ENCODE data around the gene IL15RA. TPM values are rescaled to one million over a fixed set of nuclear protein-coding genes. Genes with fewer than 3 reads are reported as not detected.

IL15RA gene
- total and polyA plus RNA-seq, 2 donors from 2014 or later = 6.8 to 13.9 TPM

GRCh38 chr10:5981529-5981928 is 4.2 kb upstream of the IL15RA start:
- no peak for FAIRE-seq
- Histone ChIP-seq H3K9ac (ENCODE audit: low read length in 3 of 3) (no peak overlapping the region), H3K4me1 (ENCODE audit: control insufficient read depth in 2 of 3, insufficient read depth in 2 of 3, low read depth in 1 of 3, low read length in 3 of 3) (no peaks in the 10 kb centered on the region), H3K27me3 (ENCODE audit: control insufficient read depth, insufficient read depth, low read length) (peaks cover 2% of the 10 kb centered on the region), H3K9me3 (ENCODE audit: control insufficient read depth in 2 of 3, insufficient read depth in 1 of 3, low read length in 3 of 3) (no peaks in the 10 kb centered on the region), H3K27ac (ENCODE audit: low read depth in 2 of 2, low read length in 2 of 2) (no peak overlapping the region), H3K36me3 (ENCODE audit: control insufficient read depth in 2 of 3, insufficient read depth in 3 of 3, low read length in 3 of 3) (no peaks in the 10 kb centered on the region), H3K4me3 (ENCODE audit: low read length in 3 of 3) (no peak overlapping the region)
- intact Hi-C loops (cut with DNase I) = no loop called here
- DNase-seq = no peak
- no peak for TF ChIP-seq CTCF (IDR thresholded peaks at IDR 0.05; ENCODE audit: borderline replicate concordance, extremely low read depth, insufficient read depth)

- intact Hi-C loops (cut with DNase I) = no loop called here
- Histone ChIP-seq H3K27ac (ENCODE audit: low read depth in 2 of 2, low read length in 2 of 2) (peak overlapping the region; percentile 88 to 96), H3K9me3 (ENCODE audit: control insufficient read depth in 2 of 3, insufficient read depth in 1 of 3, low read length in 3 of 3) (no peaks in the 10 kb centered on the region), H3K4me3 (ENCODE audit: low read length in 3 of 3) (peak overlapping the region in 2 of 3 donors; percentile 38 to 88), H3K4me1 (ENCODE audit: control insufficient read depth in 2 of 3, insufficient read depth in 2 of 3, low read depth in 1 of 3, low read length in 3 of 3) (no peaks in the 10 kb centered on the region), H3K9ac (ENCODE audit: low read length in 3 of 3) (peak overlapping the region in 1 of 3 donors; percentile 35), H3K36me3 (ENCODE audit: control insufficient read depth in 2 of 3, insufficient read depth in 3 of 3, low read length in 3 of 3) (no peaks in the 10 kb centered on the region), H3K27me3 (ENCODE audit: control insufficient read depth, insufficient read depth, low read length) (peaks cover 2% of the 10 kb centered on the region)
- no peak for TF ChIP-seq CTCF (IDR thresholded peaks at IDR 0.05; ENCODE audit: borderline replicate concordance, extremely low read depth, insufficient read depth)
- DNase-seq (no peak), FAIRE-seq (no peak)
Measured at GRCh38 chr10:5978230-5978489, 817 bp upstream of the IL15RA start.

GRCh38 chr10:5976512-5977470 is 552 bp downstream of the IL15RA start:
- H3K9ac ChIP-seq (ENCODE audit: low read length in 3 of 3) = peak overlapping the region in 1 of 3 donors; percentile 73

More at GRCh38 chr10:5976512-5977470, 552 bp downstream of the IL15RA start:
- TF ChIP-seq CTCF (IDR thresholded peaks at IDR 0.05; ENCODE audit: borderline replicate concordance, extremely low read depth, insufficient read depth) = no peak
- FAIRE-seq (no peak), DNase-seq (peak; percentile 57 to 88 (median 68))
- Histone ChIP-seq H3K27ac (ENCODE audit: low read depth in 2 of 2, low read length in 2 of 2) (peak overlapping the region; percentile 88 to 96), H3K4me1 (ENCODE audit: control insufficient read depth in 2 of 3, insufficient read depth in 2 of 3, low read depth in 1 of 3, low read length in 3 of 3) (no peaks in the 10 kb centered on the region), H3K36me3 (ENCODE audit: control insufficient read depth in 2 of 3, insufficient read depth in 3 of 3, low read length in 3 of 3) (no peaks in the 10 kb centered on the region), H3K4me3 (ENCODE audit: low read length in 3 of 3) (peak overlapping the region; percentile 6 to 88 (median 63)), H3K27me3 (ENCODE audit: control insufficient read depth, insufficient read depth, low read length) (peaks cover 2% of the 10 kb centered on the region), H3K9me3 (ENCODE audit: control insufficient read depth in 2 of 3, insufficient read depth in 1 of 3, low read length in 3 of 3) (no peaks in the 10 kb centered on the region)
- intact Hi-C loops (cut with DNase I) = no loop called here
